ENCODE results near the gene VIPR2.
A peak's percentile ranks its signal among the peaks of the same experiment; 100 is the strongest.
"Not testable (repeated sequence)": the region's sequence is repeated elsewhere in the genome, so short reads cannot be mapped to it uniquely, and the experiment has no call there.

VIPR2 gene

GRCh38 chr7:159100281-159101082, 44.2 kb downstream of the VIPR2 start:
- intact Hi-C loops (cut with DNase I), result not testable (repeated sequence)
- peak in 13 of 42 donors; percentile 1 to 25 (median 6) for DNase-seq

GRCh38 chr7:159099711-159100231, 44.9 kb downstream of the VIPR2 start:
- peak in 14 of 42 donors; percentile 2 to 32 (median 6) for DNase-seq
- intact Hi-C loops (cut with DNase I), result no loop called here

DNA sequence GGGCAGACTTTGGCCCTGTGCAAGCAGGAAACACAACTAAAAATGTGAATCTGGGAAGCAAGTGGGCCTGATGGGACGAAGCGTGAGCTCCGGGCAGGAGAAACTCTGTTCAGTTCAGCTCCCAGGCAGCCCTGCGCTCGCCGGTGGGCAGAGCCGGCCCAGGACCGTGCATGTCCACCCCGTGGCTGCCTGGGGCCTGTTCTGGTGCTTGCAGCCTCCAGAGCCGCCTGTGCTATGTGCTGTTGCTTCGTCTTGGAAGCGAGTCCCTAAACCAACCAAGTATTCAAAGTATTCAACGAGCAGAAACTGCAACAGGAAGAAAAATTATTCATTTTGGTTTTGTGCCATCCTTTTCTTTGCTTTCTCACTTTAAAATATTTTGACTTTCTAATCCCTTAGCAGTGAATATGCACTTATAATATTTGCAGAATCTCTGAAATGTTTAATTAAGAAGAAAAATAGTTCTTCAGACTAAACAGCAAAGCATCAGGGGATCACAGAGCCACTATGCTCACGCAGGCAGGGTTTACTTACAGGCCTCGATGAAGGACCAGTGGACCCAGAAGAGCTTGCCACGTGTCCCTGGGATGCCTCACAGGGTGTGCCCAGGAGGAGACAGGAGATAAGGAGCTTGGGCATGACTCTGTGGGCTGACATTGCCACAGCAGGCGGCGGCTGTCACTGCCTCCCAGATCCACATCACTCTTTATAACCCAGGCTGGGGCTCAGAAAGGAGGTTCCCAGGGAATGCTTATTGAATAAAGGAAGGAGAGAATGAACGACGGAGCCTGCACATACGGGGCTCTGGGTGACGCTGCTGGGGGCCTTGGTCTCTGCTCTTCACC, 45.6 kb downstream of the VIPR2 start:
- DNase-seq, result peak in 17 of 42 donors; percentile 9 to 55 (median 22)
- intact Hi-C loops (cut with DNase I), result no loop called here

DNA sequence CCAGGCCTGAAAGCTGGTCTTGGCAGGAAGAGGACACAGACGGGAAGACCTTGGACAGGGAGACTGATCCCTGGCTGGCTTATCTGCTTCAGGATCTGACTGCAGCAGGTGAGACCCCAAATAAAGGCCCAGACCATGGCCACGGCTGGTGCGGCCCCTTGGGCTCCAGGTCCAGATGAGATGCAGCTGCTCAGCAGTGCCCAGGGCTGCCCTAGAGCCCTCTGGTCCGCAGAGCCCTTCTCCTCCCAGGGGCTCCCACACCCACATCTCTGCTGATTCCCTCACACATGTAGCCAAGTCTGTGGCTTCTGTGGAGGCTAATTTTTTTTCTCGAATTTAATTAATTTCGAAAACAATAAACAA, 46.3 kb downstream of the VIPR2 start:
- intact Hi-C loops (cut with DNase I), result no loop called here
- DNase-seq, result peak in 11 of 42 donors; percentile 0 to 34 (median 10)

- intact Hi-C loops (cut with DNase I), result no loop called here
- peak in 20 of 42 donors; percentile 9 to 51 (median 28) for DNase-seq
Observed at GRCh38 chr7:159097661-159098423, 46.8 kb downstream of the VIPR2 start.

DNA sequence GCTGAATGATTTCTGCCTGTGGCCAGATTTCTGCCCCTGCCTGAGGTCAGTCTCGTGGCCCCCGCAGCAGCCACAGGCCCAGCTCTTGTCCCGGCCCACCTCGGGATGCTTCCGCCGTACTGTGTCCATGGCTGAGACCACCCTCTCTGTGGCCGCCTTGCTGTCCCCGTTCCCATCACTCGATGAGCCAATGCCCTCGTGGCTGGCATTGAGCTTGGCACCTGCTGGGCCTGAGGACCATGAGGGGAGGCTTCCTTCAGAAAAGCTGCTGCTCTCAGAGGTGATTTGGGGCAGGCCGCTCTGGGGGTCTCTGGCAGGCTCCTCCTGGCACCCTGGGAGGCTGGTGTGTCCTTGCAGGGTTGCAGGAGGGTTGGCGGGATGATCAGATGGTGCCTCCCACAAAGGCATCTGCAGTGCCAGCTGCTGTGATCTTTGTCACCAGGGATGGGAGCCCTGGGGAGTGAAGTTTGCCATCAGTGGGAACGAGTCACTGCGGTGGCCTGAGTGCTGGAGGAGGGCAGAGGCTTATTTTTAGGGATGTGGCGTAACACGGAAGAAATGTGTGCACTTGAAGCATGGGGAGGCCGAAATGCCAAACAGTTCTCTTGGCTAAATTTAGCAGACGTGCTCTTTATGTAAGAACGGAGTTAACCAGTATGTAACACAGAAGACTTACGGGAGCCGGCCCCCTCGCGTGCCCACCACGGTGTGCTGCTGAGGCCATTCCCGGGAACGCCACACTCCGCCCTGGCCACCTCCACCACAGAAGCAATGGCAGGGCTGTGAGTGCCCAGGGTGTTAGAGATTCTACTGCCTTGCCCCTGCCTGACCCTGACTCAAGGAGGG, 47.7 kb downstream of the VIPR2 start:
- intact Hi-C loops (cut with DNase I), result no loop called here
- DNase-seq, result peak in 12 of 42 donors; percentile 6 to 37 (median 16)

GRCh38 chr7:159095979-159096411, 48.7 kb downstream of the VIPR2 start:
- intact Hi-C loops (cut with DNase I), result no loop called here
- DNase-seq, result peak in 9 of 42 donors; percentile 3 to 38 (median 16)

DNA sequence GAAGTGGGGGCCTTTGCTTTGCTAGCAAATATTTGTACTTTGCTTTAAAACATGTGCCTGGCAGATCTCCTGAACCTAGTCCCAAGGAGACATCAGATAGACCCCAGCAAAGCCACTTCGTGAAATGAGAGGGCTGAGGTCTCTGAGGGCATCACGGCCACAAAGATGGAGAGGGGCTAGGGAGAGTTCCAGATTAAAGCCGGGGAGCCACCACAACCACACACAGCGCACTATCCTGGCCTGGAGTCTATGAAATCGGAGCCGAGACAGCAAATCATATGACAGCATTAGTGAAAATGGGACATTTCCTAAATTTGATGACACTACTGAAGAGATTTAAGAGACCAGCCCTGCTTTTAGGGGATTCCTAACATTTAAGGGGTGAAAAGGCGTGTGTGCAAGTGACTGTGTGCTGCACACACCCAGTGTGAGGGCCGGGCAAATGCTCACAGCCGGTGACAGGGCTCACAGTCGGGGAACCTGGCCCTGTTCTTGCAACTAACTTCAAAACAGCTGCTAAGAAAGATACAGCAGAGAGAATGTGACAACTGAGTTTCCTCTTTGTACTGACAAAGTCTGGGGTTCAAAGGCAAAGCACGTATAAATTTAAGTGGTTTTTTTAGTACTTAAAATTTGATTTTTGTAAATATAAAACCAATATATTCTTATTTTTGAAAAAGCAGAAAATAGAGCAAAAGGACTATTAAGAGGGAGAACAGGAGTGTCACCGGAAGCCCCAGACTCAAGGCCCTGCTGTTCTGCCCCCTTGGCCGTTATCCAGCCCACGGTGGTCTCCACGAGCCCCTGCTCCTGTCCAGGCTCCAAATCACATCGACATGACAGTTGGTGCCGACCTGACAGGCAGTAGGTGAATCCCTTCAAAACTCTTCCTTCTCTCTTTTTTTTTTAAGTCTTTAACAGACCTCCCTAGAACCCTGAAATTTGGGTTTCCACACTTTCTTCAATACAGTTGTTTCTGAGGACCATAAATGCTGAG, 49.5 kb downstream of the VIPR2 start:
- intact Hi-C loops (cut with DNase I), result no loop called here
- DNase-seq, result peak in 8 of 42 donors; percentile 2 to 19 (median 12)

DNA sequence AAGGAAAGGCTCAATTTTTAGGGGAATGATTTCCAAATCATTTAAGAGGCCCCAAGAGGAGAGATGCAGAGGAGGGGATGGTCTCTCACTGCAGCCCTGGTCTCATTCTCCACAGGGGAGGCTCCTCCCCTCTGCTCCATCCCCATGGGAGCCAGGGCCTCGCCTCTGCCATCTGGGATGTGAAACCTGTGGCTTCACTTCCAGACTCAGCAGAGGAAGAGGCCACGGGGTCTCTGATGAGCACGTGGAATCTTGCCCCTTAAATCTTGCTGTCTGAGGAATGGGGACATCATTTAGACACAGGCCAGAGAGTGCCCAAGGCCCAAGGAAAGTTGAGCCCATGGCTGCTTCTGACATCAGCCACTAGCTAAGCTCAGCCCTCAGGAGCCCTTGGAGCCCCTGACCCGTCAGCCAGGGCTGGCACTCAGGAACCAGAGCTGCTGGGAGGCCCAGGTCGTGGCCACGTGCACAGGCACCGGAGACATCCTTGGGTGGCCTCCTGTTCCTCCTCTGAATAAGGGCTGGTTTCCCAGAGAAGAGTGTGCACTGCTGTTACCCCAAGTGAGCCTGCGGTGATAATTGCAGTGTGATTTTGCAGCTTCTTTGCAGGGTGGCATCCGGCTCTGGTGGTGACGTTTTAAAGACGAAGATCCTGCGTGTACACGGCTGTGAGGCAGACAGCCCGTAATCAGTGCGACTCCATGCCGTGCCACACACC, 50.5 kb downstream of the VIPR2 start:
- intact Hi-C loops (cut with DNase I), result no loop called here
- DNase-seq, result peak in 8 of 42 donors; percentile 3 to 25 (median 8)

DNA sequence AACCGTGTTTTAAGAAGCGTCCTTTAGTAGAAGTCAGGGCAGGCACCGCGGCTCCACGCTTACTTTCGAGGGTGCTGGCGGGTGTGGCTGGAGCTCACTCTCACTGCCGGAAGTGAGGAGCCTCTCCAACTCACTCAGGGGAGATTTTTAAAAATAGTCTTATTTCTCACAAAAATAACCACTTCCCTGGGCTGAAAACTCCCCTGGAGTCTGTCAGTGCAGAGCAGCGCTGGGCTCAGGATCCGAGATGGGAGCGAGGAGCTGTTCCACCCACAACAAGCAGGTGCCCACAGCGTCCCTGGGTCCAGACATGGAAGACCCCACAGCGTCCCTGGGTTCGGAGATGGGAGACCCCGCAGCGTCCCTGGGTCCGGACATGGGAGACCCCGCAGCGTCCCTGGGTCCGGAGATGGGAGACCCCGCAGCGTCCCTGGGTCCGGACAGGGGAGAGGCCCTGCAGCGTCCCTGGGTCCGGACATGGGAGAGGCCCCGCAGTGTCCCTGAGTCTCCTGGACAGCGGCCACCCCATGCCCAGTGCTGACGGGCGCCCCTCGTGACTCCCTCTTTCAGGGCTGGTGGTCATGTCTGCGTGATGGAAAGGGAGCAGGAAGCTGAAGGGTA, 51.2 kb downstream of the VIPR2 start:
- peak in 7 of 42 donors; percentile 3 to 34 (median 14) for DNase-seq

GRCh38 chr7:159092701-159093121, 52.0 kb downstream of the VIPR2 start:
- DNase-seq, result peak in 5 of 42 donors; percentile 3 to 37 (median 14)

More for the DNA sequence above, 51.2 kb downstream of the VIPR2 start:
- intact Hi-C loops (cut with DNase I), result no loop called here

GRCh38 chr7:159091480-159092475, 52.9 kb downstream of the VIPR2 start:
- peak in 7 of 42 donors; percentile 5 to 42 (median 17) for DNase-seq
- intact Hi-C loops (cut with DNase I), result no loop called here

More at GRCh38 chr7:159092701-159093121, 52.0 kb downstream of the VIPR2 start:
- intact Hi-C loops (cut with DNase I), result no loop called here

GRCh38 chr7:159091041-159091440, 53.6 kb downstream of the VIPR2 start:
- intact Hi-C loops (cut with DNase I), result no loop called here

More at GRCh38 chr7:159091041-159091440, 53.6 kb downstream of the VIPR2 start:
- peak in 5 of 42 donors; percentile 3 to 34 (median 11) for DNase-seq

Measured in head of caudate nucleus (tissue), 42 donors.